Fibroblast of mammary gland (primary cell): ENCODE results near the gene DSEL.

Experiments
- DNase-seq: peaks from one replicate; pipeline ENCODE4 v3.0.0-alpha.2; 2010; ENCODE audit warnings: low read depth
- H3K4me3 ChIP-seq: 2 replicates; pipeline ENCODE4 v1.5.1; 2011; ENCODE audit warnings: low read depth, mild to moderate bottlenecking, low read length, moderate library complexity; ENCODE audit not compliant: control insufficient read depth
- TF ChIP-seq, protein P1 (sequence below): conservative IDR thresholded peaks from 2 replicates; pipeline ENCODE4 v1.5.1; 2011; ENCODE audit warnings: low read depth, low read length, inconsistent platforms; ENCODE audit not compliant: control insufficient read depth, insufficient read depth

The DSEL gene

DNA sequence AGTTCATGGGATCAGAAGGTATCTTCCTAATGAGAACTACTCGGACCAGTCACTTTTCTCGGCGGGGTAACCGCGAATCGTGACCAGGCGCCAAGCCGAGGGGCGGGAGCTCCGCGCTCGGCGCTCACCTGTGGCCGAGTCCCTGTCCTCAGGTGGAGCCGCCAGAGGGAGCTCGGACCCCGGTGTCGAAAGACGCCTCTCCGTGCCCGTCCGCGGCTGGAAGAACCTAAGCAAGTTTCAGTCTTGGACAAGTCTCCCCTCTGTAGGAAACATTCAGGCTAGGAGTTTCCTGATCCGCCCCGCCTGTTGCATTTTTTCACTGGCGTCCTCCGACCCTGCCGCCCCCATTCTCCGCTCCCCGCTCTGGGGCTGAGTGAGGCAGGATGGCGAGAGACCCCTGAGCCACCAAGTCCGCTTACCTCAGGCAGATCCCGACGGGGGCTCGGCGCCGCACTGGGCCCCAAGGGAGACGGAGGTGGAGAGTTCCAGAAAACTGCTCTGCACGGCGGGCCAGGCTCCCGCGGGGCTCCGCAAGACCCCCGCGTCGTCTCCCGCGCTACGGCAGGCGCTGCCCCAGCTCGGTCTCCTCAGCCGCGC is 480 bp downstream of the DSEL start:
- peak; percentile 84 for DNase-seq
- peak overlapping the region; percentile 84 for H3K4me3 ChIP-seq
- TF ChIP-seq, protein P1, sequence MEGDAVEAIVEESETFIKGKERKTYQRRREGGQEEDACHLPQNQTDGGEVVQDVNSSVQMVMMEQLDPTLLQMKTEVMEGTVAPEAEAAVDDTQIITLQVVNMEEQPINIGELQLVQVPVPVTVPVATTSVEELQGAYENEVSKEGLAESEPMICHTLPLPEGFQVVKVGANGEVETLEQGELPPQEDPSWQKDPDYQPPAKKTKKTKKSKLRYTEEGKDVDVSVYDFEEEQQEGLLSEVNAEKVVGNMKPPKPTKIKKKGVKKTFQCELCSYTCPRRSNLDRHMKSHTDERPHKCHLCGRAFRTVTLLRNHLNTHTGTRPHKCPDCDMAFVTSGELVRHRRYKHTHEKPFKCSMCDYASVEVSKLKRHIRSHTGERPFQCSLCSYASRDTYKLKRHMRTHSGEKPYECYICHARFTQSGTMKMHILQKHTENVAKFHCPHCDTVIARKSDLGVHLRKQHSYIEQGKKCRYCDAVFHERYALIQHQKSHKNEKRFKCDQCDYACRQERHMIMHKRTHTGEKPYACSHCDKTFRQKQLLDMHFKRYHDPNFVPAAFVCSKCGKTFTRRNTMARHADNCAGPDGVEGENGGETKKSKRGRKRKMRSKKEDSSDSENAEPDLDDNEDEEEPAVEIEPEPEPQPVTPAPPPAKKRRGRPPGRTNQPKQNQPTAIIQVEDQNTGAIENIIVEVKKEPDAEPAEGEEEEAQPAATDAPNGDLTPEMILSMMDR = peak; percentile 61

DNA sequence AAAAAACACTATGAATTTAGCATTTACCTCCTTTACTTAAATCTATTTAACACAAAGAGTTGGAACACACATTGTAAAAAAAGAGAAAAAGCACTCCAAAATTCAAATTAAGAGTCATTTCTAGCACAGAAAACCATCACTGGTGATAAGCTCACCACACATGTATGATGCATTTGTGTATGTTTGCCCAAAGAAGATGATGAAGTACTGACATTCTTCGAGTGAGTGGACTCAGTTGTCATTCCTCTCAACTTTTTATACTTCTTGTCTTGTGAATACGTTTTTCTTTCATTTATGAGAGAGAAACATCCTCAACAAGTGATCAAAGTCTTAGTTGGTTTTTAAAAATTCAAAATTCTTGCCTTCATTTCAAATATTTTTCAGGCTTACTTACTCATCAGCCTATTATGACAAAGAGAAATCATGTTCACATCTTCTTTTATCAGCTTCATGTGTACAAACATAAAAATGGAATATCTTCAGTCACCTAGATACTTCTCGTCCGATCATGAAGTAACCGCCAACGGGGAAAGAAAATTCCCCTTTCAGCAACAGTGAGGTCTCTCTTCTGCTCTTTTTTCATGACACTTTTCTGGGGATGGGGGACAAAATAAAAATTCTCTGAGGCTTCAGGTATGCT is 1.5 kb downstream of the DSEL start:
- TF ChIP-seq, protein P1 = no peak
- peak overlapping the region; percentile 84 for H3K4me3 ChIP-seq
- DNase-seq = peak; percentile 38

DNA sequence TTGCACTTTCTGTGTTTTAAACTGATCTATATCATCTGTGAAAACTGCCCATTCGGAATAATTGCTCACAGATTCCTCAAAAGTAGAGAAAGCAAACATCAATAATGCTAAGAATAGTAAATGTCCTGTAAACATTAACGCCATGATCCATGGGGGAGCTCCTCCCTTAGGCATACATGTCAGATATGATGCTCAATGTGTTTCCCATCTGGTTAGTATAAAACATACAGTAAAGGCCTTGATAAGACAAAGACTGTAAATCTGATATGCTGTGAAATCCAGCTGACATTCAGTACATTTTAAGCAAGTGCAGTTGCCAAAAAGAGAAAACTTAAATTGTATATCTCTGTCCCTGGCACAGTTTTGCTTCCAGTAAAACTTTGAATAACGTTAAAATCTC is 2.1 kb downstream of the DSEL start:
- no peak for DNase-seq
- TF ChIP-seq, protein P1 = no peak
- peak overlapping the region; percentile 84 for H3K4me3 ChIP-seq

DNA sequence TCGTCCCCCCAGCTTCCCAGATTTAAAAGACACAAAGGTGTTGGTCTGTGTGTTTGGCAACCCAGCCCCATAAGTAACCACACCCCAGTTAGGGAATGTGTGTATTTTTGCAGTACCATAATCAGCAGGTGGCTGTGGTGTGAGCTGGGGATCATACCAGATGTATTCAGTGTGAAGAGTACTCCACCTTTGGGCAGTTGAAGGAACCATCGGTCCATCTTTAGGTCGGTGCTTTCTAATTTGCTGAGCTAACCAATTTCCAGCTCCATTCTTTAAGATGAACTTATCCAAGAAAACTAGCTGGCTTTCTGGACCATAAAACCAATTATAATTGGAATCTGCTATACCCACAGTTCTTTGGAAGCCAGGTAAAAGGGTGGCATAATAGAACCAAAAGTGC is 3.2 kb downstream of the DSEL start:
- DNase-seq = no peak

DNA sequence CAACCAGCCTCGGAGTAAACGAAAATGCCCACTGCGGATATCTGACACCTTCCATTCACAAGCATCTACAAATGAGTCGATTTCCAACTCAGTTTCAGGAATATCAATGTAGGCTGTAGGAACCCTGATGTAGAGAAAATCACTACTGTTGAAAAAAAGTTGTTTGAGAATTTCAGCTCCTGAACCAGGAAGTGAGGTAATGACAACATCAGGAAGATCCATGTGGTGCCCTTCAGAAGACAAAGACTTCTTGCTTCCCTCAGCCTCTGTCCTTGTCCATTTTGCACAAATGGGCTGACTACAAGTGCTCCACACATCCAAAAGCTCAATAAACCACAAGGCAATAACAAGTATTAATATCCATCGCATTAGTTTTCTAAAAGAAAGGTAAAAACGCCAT is 4.7 kb downstream of the DSEL start:
- DNase-seq = no peak
- TF ChIP-seq, protein P1 = no peak
- no peak overlapping the region for H3K4me3 ChIP-seq

More for the DNA sequence above, 3.2 kb downstream of the DSEL start:
- no peak overlapping the region for H3K4me3 ChIP-seq
- TF ChIP-seq, protein P1 = no peak

DNA sequence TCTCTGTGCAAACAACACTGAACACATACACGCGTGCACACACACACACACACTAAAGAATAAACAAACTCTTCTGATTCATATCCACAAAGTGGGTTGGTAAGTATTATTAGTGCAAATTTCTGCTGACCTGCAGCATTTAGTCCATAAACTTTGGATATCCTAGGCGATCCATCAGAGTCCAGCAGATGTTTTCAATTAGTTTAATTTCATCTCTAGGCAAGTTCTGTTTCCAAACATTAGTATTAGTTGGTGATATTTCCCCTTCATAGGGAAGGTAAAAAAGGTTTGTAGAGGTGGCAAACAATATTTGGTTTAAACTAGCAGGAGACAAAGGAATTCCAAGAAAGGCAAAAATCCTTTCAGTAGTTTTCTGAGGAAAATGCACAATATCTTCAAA is 5.7 kb downstream of the DSEL start:
- TF ChIP-seq, protein P1 = no peak
- DNase-seq = peak; percentile 46
- H3K4me3 ChIP-seq = no peak overlapping the region
